ENCODE data around the gene LONRF2.

DNA sequence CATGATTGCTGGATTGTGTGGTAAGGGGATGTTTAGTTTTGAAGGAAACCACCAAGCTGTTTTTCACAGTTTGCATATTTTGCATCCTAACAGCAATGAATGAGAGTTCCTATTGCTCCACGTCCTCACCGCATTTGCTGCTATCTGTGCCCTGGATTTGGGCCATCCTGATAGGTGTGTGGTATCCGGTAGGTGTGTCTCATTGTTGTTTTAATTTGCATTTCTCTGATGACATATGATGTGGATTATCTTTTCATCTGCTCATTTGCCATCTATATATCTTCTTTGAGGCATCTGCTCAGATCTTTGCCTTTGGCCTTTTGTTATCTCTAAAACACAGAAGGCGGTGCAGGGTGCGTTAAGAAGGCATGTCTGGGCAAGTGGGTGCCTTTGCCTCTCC lies 73.3 kb downstream of the LONRF2 start:
- TF ChIP-seq SP1 (IDR thresholded peaks at IDR 0.05): no peak
- TF ChIP-seq BHLHE40 (IDR thresholded peaks at IDR 0.05; ENCODE audit: borderline replicate concordance): no peak
- TF ChIP-seq FOXA1 (IDR thresholded peaks at IDR 0.05): no peak
- no peak for TF ChIP-seq FOXK2 (IDR thresholded peaks at IDR 0.05)

All from HEK293T (cell line).